ENCODE data around the gene PTBP1. TPM values are rescaled to one million over a fixed set of nuclear protein-coding genes. Genes with fewer than 3 reads are reported as not detected.

PTBP1 gene
- 279 TPM for total RNA-seq

DNA sequence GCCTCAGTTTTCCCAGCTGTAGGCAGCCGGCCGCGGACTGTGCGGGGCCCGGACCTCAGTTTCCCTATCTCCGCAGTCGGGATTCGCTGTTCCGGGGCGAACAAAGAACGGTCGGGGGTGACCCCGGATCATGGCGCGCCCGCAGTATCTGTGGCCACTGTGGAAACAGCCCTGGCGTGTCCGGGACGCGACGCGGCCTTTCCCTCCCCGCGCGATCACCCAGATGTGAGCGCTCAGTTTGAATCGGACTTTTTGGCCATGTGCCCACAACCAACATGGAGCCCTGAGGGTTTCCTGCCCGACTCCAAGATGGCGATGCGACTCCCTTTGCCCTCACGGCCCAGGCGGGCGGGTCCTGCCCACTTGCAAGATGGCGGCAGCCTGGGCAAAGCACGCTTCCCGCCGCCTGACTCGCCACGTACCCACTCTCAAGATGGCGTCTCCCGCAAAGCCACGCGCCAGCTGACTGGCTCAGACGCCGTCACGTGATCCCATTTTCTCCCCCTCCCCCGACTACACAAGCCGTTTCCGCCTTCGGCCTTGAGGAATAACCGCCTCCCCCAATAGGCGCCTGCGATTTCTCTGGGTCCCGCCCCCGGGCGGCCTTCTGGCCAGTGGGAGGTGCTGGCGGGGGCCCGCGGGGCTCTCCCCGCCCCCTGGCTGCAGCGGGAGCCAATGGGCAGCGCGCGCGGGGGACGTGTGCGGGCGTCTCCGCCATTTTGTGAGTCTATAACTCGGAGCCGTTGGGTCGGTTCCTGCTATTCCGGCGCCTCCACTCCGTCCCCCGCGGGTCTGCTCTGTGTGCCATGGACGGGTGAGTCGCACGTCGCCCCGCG lies at the start of gene PTBP1:
Gene PTBP1 (plus strand): TSS at position 761 of the 836 bp plus-strand sequence. CDS start 46 bp downstream, at position 807.
- peak; percentile 88 for ATAC-seq

DNA sequence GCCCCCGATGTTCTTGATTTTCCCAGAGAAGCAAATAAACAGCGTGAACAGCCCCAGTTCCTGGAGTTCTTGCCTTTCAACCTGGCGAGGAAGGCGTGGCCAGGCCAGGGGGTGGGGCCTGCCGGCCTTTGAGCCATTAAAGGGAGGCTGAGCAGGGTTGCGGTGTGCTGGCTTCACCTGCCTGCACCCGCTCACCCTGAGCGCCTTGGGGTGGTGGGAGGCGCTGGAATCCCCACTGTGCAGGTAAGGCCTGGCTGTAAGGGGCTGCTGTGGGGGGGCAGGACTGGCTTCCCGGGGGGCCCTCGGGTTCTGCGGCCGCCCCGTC lies 49.0 kb upstream of the PTBP1 start:
- ATAC-seq = no peak

DNA sequence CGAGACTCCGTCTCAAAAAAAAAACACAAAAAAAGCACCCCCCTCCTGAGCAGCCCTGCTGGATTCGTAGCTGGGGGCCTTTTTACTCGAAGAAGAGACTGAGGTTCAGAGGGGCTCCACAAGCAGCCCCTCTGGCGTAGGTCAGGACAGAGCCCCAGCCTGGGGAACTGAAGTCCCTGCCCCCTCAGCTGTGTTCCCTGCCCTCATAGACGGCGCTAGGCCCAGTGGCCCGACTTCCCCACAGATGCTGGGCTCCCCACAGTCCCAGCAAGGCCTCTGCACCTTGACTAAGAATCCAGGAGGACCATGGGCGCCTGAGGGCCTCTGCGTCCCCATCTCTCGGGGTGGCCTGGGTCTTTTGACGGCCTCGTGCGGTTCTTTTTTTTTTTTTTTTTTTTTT lies 47.4 kb upstream of the PTBP1 start:
- ATAC-seq = no peak

DNA sequence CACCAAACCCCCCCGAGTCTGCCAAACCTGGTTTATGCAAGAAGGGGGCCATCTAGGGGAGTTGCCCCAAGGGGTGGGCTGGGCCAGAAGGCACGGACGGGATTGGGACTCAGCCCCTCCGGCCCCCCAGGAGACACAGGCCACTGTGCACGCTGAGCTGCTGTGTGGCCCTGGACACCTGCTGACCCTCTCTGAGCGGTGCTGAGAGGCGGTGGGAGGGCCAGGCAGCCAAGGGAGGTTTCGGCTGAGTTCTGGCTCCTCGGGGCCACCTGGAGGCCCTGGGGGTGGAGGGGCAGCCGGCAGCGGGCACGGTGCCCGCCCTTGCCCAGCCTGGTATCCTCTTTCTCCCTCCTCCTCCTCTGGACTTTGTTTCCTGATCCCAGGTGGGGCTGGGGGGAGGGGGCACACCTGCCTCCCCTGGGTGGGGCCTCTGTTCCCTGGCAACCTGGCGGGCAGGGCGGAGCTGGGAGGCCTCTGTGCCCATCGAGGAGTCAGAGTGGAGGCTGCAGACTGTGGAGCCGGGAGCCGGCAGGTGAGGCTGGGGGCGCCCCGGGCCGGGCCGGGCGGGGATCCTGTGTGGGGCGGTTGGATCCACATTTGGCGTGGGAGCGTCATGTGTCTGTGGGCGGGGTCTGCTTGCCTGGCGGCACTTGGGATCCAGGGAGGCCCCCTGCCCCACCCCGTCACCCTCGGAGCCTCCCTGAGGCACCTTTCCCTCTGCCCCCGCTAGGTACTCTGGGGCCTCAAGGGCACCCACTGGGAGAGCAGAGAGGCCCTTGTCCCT lies 46.4 kb upstream of the PTBP1 start, which contains the start of gene MISP:
Gene MISP (plus strand): TSS at position 473 of the 784 bp plus-strand sequence. CDS start 5,835 bp downstream, outside the sequence.
- ATAC-seq = peak; percentile 30

DNA sequence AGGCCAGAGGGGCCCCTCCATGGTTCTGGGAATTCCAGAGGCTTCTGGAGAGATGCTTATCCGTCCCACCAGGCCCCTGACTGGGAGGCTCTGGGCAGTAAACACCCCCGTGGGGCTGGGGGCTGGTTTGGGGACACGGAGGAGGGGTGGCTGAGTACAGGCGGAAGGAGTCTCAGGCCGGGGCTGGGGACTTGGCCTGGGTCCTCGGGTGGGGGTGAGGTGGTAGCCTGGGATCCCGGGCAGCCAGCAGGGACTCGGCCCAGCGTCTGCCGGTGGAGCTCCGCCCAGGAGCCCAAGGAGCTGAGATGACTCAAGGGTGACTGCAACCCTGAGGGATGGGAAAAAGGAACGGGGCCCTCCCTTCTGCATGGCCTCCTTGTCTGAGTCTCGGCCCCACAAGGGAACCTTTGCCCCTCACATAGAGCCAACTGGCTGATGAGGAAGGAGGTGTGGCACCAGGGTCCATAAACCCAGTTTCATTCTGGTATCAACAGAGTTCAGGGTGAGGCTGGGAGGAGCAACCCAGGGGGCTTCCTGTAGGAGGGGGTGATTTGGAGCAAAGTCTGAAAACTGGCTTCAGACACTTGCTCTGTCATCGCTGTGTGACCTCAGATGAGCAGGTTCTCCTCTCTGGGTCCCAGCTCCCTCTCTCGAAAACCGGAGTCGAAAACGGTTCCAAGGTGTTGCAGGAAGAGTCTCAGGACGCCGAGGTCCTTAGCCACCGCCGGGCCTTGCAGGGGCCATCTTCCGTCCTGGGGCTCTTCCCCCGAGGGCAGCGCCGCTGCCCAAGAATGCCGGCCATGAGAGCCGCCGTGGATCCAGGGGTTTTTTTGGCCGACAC lies 45.5 kb upstream of the PTBP1 start:
- ATAC-seq = peak; percentile 67

DNA sequence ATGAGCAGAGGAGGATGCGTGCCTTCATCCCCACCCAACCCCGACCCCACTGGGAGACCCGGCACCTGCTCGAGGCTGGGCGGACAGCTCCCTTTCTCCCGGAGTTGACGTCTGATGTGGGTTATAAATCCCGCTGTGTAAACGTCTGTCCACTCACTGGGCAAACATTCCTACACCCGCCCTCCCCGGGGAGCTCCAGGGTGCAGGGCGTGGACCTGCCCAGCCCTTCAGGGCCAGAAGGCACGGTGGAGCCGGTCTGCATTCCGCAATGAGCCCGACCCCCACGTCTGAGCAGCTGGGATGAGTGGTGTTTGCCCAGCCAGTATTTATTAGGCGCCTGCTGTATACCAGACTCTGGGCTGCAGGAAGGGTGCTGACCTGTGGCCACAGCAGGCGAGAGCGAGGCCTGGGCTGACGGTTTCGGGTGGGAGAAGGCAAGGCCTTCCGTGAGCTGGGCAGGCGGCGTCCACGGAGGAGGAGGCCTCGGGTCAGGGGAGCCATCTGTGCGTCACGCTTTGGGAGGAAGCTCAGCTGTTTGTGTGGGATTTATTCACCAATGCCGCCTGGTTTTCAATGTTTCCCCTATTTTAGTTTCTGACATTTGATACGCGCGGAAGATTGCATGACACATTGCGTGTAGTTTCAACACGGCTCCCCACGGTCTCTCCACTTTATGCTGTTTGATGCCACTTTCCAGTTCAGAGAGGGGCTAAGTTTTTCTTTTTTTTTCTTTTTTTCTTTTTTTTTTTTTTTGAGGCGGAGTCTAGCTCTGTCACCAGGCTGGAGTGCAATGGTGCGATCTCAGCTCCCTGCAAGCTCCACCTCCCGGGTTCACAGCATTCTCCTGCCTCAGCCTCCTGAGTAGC lies 44.4 kb upstream of the PTBP1 start:
- ATAC-seq = peak; percentile 23

DNA sequence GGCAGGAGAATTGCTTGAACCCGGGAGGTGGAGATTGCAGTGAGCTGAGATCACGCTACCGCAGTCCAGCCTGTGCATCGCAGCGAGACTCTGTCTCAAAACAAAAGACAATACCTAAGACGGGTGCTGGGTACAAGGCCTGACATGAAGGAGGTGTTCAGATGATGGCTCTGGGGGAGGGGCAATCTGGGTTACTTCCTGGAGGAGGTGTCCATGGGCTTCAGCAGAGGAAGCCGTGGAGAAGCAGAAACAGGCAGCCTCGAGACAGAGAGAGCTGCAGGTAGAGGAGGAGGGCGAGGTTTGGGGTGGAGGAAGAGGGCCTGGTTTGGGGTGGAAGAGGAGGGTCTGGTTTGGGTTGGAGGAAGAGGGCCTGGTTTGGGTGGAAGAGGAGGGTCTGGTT lies 42.7 kb upstream of the PTBP1 start:
- no peak for ATAC-seq

DNA sequence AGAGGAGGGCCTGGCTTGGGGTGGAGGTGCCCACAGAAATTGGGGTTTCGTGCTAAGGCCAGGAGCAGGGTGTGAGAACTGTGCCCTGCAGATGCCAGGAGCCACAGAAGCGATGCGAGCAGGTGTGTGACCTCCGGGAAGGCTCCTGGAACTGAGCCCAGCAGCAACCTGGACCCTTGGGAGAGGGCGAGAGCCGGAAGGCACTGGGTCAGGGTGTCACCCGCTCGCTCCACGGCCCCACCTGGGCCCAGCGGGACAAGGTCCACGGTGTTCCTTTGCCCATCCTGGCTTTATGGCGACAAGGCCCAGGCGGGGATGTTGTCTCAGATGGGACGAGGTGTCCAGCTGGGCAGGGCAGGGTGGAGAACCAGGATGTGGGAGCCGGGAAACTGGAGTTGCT lies 42.2 kb upstream of the PTBP1 start:
- no peak for ATAC-seq

DNA sequence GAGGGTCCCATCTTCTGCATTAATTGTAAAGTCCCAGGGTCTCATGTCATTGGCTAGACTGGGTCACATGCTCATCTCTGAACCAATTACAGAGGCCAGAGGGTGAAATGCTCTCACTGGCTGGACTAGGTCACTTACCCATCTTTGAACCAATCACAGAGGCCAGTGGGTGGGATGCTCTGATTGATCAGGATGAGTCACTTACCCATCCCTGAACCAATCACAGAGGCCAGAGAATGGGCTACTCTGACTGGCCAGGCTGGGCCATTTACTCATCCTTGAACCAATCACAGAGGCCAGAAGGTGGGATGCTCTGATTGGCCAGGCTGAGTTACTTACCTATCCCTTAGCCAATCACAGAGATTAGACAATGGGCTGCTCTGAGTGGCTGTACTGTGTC lies 41.0 kb upstream of the PTBP1 start:
- ATAC-seq = peak; percentile 21

DNA sequence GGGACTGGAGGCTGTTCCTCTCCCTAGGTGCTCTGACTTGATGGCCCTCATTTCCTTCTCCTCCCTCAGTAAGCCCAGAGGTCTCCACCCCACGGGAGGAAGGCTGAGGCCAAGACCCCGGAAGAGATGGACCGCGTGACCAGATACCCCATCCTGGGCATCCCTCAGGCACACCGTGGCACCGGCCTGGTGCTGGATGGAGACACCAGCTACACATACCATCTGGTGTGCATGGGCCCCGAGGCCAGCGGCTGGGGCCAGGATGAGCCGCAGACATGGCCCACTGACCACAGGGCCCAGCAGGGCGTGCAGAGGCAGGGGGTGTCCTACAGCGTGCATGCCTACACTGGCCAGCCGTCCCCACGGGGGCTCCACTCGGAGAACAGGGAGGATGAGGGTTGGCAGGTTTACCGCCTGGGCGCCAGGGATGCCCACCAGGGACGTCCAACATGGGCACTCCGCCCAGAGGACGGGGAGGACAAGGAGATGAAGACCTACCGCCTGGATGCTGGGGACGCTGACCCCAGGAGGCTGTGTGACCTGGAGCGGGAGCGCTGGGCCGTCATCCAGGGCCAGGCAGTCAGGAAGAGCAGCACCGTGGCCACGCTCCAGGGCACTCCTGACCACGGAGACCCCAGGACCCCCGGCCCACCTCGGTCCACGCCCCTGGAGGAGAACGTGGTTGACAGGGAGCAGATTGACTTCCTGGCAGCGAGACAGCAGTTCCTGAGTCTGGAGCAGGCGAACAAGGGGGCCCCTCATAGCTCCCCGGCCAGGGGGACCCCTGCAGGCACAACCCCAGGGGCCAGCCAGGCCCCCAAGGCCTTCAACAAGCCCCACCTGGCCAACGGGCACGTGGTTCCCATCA lies 40.2 kb upstream of the PTBP1 start:
- ATAC-seq = no peak

DNA sequence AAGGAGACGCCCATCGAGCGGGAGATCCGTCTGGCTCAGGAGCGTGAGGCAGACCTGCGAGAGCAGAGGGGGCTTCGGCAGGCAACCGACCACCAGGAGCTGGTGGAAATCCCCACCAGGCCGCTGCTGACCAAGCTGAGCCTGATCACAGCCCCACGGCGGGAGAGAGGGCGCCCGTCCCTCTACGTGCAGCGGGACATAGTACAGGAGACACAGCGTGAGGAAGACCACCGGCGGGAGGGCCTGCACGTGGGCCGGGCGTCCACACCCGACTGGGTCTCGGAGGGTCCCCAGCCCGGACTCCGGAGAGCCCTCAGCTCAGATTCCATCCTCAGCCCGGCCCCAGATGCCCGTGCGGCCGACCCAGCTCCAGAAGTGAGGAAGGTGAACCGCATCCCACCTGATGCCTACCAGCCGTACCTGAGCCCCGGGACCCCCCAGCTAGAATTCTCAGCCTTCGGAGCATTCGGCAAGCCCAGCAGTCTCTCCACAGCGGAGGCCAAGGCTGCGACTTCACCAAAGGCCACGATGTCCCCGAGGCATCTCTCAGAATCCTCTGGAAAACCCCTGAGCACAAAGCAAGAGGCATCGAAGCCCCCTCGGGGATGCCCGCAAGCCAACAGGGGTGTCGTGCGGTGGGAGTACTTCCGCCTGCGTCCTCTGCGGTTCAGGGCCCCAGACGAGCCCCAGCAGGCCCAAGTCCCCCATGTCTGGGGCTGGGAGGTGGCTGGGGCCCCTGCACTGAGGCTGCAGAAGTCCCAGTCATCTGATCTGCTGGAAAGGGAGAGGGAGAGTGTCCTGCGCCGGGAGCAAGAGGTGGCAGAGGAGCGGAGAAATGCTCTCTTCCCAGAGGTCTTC lies 39.2 kb upstream of the PTBP1 start:
- ATAC-seq = peak; percentile 18

DNA sequence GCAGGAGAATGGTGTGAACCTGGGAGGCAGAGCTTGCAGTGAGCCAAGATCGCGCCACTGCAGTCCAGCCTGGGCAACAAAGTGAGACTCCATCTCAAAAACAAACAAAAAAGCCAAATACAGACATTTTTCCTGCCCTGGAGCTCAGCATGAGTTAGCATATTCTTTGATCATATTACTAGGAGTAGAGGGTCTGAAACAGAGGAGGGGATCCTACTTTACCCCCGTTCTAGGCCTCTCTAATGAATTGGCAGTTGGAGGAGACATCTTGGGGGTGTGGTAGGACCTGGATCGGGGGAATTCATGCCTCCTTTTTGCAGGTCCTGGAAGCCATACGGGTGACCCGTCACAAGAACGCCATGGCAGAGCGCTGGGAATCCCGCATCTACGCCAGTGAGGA lies 34.1 kb upstream of the PTBP1 start:
- no peak for ATAC-seq

DNA sequence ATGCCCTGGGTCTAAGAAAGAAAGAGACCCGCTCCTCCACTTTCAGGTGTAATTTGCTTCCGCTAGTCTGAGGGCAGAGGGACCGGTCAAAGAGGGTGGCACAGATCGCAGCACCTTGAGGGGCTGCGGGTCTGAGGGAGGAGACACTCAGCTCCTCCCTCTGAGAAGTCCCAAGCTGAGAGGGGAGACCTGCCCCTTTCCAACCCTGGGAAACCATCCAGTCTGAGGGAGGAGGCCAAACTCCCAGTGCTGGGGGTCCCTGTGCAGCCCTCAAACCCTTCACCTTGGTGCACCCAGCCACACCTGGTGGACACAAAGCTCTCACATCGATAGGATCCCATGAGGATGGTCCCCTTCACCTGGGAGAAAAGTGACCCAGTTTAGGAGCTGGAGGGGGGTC lies 33.4 kb upstream of the PTBP1 start:
- no peak for ATAC-seq

DNA sequence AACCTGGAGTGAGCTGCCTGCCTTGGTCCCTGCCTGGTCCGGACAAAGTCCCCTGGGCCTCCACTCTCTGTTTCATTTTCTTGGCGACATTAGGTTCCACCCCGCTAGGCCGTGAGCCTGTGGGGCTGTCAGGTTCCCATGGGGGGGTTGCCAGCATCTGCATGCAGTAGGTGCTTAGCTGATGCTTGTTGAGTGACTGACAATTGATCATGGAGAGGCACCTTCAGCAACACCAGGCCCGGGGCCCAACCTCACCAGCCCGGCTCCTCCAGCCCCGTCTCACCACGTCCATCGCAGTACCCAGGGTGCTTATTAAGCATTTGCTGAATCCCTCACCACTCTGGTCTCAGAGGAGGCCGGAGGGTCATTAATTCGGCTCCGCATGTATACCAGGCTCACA lies 33.0 kb upstream of the PTBP1 start:
- peak; percentile 12 for ATAC-seq

DNA sequence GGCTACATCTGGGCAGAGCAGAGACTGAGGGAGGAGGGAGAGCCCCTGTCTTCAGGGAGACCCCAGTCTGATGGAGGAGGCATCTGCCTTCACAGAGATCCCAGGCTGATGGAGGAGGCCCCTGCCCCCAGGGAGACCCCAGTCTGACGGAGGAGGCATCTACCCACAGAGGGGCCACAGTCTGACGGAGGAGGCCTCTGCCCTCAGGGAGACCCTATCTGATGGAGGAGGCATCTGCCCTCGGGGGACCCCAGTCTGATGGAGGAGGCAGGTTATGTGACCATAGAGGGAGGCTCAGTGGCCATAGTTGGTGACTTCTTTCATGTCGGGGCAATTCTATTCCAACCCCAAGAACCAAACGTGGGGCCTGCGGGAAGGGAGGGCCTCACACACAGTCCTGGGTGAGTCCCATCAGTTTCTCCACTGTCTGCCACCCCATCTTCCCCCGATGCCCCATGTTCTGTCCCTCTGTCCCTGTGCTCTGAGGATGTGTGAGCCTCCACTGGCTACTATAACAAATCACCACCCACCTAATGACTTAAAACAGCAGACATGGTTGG lies 32.0 kb upstream of the PTBP1 start:
- ATAC-seq = peak; percentile 19

DNA sequence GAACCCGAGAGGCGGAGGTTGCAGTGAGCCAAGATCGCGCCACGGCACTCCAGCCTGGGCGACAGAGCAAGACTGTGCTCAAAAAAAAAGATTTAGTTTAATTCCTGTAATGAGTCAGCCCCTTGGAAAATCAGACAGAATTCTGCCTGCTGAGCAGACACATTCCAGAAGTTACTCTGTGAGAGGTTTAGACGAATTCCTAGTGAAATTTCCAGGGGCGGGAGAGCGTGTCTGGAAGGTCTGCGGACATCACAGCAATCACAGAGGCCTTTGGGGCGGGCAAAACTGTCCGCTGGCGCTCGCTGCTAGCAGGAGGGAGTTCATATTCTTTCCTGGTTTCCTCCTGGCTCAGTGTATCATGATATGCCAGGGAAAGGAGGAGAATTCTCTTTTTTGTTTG lies 28.8 kb upstream of the PTBP1 start:
- ATAC-seq = no peak

DNA sequence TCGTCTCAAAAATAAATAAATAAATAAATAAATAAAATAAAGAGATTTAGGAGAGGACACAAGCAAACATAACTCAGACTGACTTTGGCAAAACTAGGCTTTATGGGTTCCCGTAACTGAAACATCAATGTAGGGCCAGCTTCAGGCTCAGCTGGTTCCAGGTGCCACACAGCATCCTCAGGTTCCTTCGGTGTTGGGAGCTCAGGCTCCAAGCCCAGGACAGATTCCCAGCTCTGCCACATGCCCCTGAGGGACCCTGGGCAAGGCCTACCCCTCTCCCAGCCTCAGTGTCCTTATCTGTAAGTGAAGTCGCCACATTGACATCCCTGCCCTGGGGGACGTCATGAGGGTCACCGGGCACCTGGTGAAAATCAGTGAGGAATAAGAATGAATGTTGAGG lies 27.6 kb upstream of the PTBP1 start:
- ATAC-seq = no peak

DNA sequence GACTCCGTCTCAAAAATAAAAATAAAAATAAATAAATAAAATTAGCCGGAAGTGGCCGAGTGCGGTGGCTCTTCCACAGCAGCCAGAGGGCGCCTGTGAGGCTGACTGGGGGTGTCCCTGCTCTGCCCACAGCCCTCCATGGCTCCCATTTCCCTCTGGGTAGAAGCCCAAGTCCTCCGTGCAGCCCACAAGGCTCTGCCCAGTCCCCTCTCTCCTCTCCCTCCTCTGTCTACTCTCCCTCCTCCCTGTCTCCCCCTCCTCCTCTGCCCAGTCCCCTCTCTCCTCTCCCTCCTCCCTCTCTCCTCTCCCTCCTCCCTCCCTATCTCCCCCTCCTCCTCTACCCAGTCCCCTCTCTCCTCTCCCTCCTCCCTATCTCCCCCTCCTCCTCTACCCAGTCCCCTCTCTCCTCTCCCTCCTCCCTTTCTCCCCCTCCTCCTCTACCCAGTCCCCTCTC lies 25.9 kb upstream of the PTBP1 start:
- ATAC-seq = peak; percentile 57

DNA sequence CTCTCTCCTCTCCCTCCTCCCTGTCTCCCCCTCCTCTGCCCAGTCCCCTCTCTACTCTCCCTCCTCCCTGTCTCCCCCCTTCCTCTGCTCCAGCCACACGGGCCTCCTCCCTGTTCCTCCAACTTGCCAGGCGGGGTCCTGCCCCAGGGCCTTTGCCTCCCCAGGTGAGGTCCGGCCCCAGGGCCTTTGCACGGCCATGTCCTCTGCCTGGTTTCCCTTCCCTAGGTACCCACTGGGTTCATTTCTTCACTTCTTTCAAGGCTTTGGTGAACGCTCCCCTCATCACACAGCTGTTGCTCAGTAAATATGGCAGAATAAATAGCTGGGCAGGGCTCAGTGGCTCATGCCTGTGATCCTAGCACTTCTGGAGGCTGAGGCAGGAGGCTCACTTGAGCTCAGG lies 25.2 kb upstream of the PTBP1 start:
- no peak for ATAC-seq
